ENCODE data around the gene ARL1. TPM values are rescaled to one million over a fixed set of nuclear protein-coding genes. Genes with fewer than 3 reads are reported as not detected.

The ARL1 gene
- total and polyA plus RNA-seq, 2 of the 8 experiments (the other 6 are each of a cell fraction or from before 2014, with no cell fraction given): 28.9 to 75.2 TPM

DNA sequence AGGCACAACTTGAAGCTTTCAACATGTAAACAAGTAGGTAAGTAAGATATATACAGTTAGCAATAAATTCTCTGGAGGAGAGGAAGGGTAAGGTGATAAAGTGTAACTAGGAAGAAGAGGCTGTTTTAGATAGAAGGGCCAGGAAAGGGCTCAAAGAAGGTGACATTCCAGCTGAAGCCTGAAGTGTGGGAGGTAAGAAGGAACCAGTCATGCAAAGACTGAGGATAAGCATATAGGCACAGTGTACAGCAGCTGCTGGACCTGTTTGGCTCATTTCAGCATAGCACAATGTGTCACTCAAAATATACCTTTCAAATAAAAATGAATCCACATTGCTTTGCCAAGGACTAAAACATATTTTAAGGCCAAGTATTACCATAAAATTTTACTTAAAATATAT, 28.6 kb upstream of the ARL1 start (continued):
- TF ChIP-seq, protein P1, sequence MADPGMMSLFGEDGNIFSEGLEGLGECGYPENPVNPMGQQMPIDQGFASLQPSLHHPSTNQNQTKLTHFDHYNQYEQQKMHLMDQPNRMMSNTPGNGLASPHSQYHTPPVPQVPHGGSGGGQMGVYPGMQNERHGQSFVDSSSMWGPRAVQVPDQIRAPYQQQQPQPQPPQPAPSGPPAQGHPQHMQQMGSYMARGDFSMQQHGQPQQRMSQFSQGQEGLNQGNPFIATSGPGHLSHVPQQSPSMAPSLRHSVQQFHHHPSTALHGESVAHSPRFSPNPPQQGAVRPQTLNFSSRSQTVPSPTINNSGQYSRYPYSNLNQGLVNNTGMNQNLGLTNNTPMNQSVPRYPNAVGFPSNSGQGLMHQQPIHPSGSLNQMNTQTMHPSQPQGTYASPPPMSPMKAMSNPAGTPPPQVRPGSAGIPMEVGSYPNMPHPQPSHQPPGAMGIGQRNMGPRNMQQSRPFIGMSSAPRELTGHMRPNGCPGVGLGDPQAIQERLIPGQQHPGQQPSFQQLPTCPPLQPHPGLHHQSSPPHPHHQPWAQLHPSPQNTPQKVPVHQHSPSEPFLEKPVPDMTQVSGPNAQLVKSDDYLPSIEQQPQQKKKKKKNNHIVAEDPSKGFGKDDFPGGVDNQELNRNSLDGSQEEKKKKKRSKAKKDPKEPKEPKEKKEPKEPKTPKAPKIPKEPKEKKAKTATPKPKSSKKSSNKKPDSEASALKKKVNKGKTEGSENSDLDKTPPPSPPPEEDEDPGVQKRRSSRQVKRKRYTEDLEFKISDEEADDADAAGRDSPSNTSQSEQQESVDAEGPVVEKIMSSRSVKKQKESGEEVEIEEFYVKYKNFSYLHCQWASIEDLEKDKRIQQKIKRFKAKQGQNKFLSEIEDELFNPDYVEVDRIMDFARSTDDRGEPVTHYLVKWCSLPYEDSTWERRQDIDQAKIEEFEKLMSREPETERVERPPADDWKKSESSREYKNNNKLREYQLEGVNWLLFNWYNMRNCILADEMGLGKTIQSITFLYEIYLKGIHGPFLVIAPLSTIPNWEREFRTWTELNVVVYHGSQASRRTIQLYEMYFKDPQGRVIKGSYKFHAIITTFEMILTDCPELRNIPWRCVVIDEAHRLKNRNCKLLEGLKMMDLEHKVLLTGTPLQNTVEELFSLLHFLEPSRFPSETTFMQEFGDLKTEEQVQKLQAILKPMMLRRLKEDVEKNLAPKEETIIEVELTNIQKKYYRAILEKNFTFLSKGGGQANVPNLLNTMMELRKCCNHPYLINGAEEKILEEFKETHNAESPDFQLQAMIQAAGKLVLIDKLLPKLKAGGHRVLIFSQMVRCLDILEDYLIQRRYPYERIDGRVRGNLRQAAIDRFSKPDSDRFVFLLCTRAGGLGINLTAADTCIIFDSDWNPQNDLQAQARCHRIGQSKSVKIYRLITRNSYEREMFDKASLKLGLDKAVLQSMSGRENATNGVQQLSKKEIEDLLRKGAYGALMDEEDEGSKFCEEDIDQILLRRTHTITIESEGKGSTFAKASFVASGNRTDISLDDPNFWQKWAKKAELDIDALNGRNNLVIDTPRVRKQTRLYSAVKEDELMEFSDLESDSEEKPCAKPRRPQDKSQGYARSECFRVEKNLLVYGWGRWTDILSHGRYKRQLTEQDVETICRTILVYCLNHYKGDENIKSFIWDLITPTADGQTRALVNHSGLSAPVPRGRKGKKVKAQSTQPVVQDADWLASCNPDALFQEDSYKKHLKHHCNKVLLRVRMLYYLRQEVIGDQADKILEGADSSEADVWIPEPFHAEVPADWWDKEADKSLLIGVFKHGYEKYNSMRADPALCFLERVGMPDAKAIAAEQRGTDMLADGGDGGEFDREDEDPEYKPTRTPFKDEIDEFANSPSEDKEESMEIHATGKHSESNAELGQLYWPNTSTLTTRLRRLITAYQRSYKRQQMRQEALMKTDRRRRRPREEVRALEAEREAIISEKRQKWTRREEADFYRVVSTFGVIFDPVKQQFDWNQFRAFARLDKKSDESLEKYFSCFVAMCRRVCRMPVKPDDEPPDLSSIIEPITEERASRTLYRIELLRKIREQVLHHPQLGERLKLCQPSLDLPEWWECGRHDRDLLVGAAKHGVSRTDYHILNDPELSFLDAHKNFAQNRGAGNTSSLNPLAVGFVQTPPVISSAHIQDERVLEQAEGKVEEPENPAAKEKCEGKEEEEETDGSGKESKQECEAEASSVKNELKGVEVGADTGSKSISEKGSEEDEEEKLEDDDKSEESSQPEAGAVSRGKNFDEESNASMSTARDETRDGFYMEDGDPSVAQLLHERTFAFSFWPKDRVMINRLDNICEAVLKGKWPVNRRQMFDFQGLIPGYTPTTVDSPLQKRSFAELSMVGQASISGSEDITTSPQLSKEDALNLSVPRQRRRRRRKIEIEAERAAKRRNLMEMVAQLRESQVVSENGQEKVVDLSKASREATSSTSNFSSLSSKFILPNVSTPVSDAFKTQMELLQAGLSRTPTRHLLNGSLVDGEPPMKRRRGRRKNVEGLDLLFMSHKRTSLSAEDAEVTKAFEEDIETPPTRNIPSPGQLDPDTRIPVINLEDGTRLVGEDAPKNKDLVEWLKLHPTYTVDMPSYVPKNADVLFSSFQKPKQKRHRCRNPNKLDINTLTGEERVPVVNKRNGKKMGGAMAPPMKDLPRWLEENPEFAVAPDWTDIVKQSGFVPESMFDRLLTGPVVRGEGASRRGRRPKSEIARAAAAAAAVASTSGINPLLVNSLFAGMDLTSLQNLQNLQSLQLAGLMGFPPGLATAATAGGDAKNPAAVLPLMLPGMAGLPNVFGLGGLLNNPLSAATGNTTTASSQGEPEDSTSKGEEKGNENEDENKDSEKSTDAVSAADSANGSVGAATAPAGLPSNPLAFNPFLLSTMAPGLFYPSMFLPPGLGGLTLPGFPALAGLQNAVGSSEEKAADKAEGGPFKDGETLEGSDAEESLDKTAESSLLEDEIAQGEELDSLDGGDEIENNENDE (IDR thresholded peaks at IDR 0.05; ENCODE audit: insufficient replicate concordance, low read length): no peak
- no peak for TF ChIP-seq CEBPB (IDR thresholded peaks at IDR 0.05; ENCODE audit: low read depth, low read length)
- TF ChIP-seq PHF8 (conservative IDR thresholded peaks at IDR 0.05; ENCODE audit: low read depth, low read length): no peak
